ENCODE data around the gene TASL.

The TASL gene

DNA sequence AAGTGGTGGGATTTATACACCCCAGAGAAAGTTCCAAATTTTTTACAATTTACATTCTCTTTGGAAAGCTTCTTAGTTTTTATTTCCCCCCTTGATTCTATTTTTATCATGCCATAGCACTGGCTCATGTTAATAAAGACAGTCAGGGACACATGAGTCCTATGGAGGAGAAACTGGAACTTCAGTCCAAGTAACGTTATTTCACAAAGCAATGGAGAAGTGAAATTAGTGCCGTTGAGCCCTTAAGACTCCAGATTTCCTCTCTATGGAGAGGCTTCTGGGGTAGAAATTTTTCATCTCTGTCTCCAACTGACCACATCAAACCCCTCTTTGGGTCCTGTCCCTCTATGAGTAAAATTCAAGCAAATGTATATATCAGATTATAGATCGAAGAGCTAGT, 12.8 kb upstream of the TASL start:
- no peaks in the 10 kb centered on the region for H3K36me3 ChIP-seq (ENCODE audit: low read depth)
- H3K4me3 ChIP-seq (ENCODE audit: severe bottlenecking): no peak overlapping the region
- H3K4me1 ChIP-seq (ENCODE audit: insufficient read depth, poor library complexity, severe bottlenecking): no peaks in the 10 kb centered on the region
- no peak for DNase-seq (ENCODE audit: low spot score)
- TF ChIP-seq, protein P1, sequence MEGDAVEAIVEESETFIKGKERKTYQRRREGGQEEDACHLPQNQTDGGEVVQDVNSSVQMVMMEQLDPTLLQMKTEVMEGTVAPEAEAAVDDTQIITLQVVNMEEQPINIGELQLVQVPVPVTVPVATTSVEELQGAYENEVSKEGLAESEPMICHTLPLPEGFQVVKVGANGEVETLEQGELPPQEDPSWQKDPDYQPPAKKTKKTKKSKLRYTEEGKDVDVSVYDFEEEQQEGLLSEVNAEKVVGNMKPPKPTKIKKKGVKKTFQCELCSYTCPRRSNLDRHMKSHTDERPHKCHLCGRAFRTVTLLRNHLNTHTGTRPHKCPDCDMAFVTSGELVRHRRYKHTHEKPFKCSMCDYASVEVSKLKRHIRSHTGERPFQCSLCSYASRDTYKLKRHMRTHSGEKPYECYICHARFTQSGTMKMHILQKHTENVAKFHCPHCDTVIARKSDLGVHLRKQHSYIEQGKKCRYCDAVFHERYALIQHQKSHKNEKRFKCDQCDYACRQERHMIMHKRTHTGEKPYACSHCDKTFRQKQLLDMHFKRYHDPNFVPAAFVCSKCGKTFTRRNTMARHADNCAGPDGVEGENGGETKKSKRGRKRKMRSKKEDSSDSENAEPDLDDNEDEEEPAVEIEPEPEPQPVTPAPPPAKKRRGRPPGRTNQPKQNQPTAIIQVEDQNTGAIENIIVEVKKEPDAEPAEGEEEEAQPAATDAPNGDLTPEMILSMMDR (IDR thresholded peaks at IDR 0.05; ENCODE audit: poor library complexity, severe bottlenecking): no peak
- no peak overlapping the region for H3K27ac ChIP-seq (ENCODE audit: poor library complexity, severe bottlenecking)
- no peaks in the 10 kb centered on the region for H3K27me3 ChIP-seq (ENCODE audit: insufficient read depth, poor library complexity, severe bottlenecking)
- ATAC-seq (ENCODE audit: low read depth): no peak
- H3K9me3 ChIP-seq (ENCODE audit: severe bottlenecking): no peaks in the 10 kb centered on the region

DNA sequence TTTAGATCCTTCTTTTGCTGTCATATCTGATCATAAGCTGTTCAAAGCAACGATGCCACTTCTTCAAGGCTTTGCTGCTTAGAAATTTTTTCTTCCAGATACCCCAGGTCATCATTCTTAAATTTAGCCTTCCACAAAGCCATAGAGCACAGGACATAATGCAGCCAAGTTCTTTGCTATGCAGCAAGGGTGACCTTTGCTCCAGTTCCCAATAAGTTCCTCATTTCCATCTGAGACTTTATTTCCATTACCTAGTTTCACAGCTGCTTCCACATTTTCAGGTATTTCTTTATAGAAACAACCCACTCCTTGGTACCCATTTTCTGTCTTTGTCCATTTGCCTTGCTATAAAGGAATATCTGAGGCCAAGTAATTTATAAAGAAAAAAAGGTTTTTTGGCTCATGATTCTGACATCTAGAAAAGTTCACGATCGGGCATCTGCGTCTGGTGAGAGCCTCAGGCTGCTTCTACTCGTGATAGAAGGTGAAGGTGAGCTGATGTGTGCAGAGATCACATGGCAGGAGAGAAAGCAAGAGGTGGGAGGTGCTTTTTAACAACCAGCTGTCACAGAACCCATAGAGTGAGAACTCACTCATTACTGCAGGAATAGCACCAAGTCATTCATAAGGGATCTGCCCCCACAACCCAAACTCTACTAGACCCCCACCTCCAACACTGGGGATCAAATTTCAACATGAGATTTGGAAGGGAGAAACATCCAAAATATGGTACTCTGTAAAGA, 11.8 kb upstream of the TASL start:
- DNase-seq (ENCODE audit: low spot score) (no peak), ATAC-seq (ENCODE audit: low read depth) (no peak)
- TF ChIP-seq, protein P1 (IDR thresholded peaks at IDR 0.05; ENCODE audit: poor library complexity, severe bottlenecking): no peak
- Histone ChIP-seq H3K4me3 (ENCODE audit: severe bottlenecking) (no peak overlapping the region), H3K36me3 (ENCODE audit: low read depth) (no peaks in the 10 kb centered on the region), H3K4me1 (ENCODE audit: insufficient read depth, poor library complexity, severe bottlenecking) (no peaks in the 10 kb centered on the region), H3K27me3 (ENCODE audit: insufficient read depth, poor library complexity, severe bottlenecking) (no peaks in the 10 kb centered on the region), H3K9me3 (ENCODE audit: severe bottlenecking) (no peaks in the 10 kb centered on the region), H3K27ac (ENCODE audit: poor library complexity, severe bottlenecking) (no peak overlapping the region)

DNA sequence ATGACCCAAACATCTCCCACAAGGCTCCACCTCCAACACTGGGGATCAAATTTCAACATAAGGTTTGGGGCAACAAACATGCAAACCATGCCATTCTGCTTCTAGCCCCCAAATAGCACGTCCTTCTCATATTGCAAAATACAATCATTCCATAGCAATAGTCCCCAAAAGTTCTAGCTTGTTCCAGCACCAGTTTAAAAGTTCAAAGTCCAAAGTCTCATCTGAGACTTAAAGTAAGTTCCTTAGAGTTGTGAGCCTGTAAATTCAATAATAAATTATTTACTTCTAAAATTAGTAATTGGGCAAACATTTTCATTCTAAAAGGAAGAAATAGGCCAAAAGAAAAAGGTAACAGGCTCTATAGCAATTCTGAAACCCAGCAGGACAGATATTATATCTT, 8.9 kb upstream of the TASL start:
- DNase-seq (ENCODE audit: low spot score) (no peak), ATAC-seq (ENCODE audit: low read depth) (no peak)
- no peaks in the 10 kb centered on the region for H3K27me3 ChIP-seq (ENCODE audit: insufficient read depth, poor library complexity, severe bottlenecking)
- no peaks in the 10 kb centered on the region for H3K9me3 ChIP-seq (ENCODE audit: severe bottlenecking)
- no peaks in the 10 kb centered on the region for H3K36me3 ChIP-seq (ENCODE audit: low read depth)
- H3K27ac ChIP-seq (ENCODE audit: poor library complexity, severe bottlenecking): no peak overlapping the region
- H3K4me3 ChIP-seq (ENCODE audit: severe bottlenecking): no peak overlapping the region
- TF ChIP-seq, protein P1 (IDR thresholded peaks at IDR 0.05; ENCODE audit: poor library complexity, severe bottlenecking): no peak
- no peaks in the 10 kb centered on the region for H3K4me1 ChIP-seq (ENCODE audit: insufficient read depth, poor library complexity, severe bottlenecking)

DNA sequence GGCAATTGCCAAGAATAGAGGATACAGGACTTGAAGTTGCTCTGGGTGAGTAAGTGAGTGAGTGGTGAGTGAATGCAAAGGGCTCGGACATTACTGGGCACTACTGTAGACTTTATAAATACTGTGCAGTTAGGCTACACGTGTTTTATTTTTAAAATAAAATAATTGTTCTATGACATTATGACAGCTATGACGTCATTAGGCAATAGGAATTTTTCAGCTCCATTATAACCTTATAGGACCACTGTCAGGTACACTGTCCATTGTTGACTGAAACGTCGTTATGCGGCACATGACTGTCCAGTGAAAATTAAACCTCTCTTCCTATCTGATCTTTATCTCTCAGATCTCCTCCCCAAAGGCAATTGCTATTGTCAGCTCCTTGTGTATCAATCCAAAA, 5.1 kb upstream of the TASL start:
- TF ChIP-seq, protein P1 (IDR thresholded peaks at IDR 0.05; ENCODE audit: poor library complexity, severe bottlenecking): no peak
- Histone ChIP-seq H3K27me3 (ENCODE audit: insufficient read depth, poor library complexity, severe bottlenecking) (no peaks in the 10 kb centered on the region), H3K4me1 (ENCODE audit: insufficient read depth, poor library complexity, severe bottlenecking) (no peaks in the 10 kb centered on the region), H3K36me3 (ENCODE audit: low read depth) (no peaks in the 10 kb centered on the region), H3K4me3 (ENCODE audit: severe bottlenecking) (no peak overlapping the region), H3K9me3 (ENCODE audit: severe bottlenecking) (no peaks in the 10 kb centered on the region), H3K27ac (ENCODE audit: poor library complexity, severe bottlenecking) (no peak overlapping the region)
- no peak for DNase-seq (ENCODE audit: low spot score)
- ATAC-seq (ENCODE audit: low read depth): no peak

DNA sequence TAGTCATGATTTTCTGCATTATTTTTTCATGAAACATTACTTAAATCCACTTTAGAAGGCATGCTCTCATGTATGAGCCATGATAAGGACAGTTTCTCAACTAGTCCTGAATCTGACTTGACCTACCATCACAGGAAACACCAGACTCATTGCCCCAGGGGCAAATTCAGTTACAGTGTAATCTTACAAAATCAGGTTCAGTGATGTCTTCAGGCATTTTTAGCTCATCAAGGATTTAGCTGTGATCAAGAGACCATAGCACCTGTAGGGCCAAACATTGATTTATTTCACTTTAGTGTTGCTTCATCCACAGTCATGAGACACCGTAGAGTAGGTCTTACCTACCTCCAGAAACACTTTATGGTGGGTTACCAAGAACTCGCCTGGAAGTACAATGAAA, 3.1 kb upstream of the TASL start:
- Histone ChIP-seq H3K36me3 (ENCODE audit: low read depth) (no peaks in the 10 kb centered on the region), H3K4me3 (ENCODE audit: severe bottlenecking) (no peak overlapping the region), H3K27me3 (ENCODE audit: insufficient read depth, poor library complexity, severe bottlenecking) (no peaks in the 10 kb centered on the region), H3K27ac (ENCODE audit: poor library complexity, severe bottlenecking) (no peak overlapping the region), H3K4me1 (ENCODE audit: insufficient read depth, poor library complexity, severe bottlenecking) (no peaks in the 10 kb centered on the region), H3K9me3 (ENCODE audit: severe bottlenecking) (no peaks in the 10 kb centered on the region)
- DNase-seq (ENCODE audit: low spot score) (no peak), ATAC-seq (ENCODE audit: low read depth) (no peak)
- TF ChIP-seq, protein P1 (IDR thresholded peaks at IDR 0.05; ENCODE audit: poor library complexity, severe bottlenecking): no peak

All from RWPE2 (cell line).